Measurements from ENCODE around the gene TTLL1.

DNA sequence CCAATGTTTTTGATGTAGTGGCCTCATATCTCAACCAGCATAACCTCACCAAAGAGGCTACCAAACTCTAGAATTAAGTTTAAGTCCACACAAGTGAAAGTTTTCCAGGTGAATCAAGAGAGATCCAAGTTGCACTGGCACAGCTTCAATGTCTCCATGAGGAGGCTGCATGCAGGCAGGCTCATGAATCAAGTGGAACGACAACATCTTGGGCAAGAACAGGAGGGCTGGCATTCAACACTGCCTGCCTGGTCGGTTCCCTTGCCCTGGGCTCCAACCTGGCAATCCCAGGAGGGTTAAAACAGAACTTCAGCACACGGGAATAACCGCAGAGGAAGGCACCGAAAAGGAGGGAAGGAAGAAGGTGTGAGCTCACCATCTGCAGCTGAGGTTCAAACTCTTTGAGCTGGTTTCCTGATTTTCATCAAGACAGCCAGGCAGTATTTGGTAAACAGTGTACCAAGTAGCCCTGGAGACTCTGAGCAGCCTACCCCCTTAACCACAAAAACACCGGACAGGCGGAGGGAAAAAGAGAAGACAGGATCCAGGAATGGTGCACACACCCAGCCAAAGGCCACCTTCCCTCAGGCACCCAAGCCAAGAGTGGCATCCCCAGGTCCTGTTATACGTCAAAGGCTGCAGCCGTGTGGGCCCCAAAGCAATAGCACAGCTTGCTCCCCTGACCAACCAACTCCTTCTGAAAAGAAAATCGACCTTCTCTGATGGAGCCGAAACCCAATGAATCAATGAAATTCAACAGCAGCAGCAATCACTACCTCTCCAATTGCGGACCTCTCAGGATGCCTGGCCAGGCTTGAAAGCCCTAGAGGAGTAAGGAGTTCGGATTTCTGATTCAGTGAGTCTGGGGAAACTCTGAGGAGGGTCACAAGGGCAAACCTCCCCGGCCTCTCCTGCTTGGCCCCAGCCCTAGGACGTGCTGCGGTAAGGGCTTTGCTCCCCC, 75.6 kb downstream of the TTLL1 start:
- TF ChIP-seq POLR2A (IDR thresholded peaks at IDR 0.05; ENCODE audit: low read depth, low read length) (no peak), POLR2AphosphoS5 (IDR thresholded peaks at IDR 0.05; ENCODE audit: low read depth, low read length) (no peak)

Measured in GM12892 (cell line).